ENCODE measurements around the gene LIMS1. TPM values are rescaled to one million over a fixed set of nuclear protein-coding genes. Genes with fewer than 3 reads are reported as not detected.

The LIMS1 gene
- total RNA-seq, 1 donor from 2014 or later = 19.4 TPM

DNA sequence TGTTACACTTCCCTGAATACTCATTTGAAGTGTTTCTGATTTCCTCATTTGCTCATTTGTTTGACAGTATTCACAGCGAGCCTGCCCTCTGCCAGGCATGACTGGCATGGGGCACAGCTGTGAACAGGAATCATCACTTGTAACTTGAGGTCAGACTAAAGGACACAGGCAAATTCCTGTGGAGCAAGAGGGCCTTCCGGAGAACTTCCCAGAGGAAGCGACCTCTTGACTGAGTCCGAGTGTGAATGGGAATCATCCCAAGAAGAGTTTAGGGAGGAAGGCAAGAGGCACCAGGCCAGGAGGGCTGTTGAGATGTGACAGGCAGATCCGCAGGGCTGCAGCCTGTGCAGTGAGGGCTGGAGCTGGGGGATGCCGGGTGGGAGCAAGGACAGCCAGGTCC is 45.4 kb downstream of the LIMS1 start:
- H3K27me3 Mint-ChIP-seq (ENCODE audit: insufficient read depth, low read depth) = no peaks in the 10 kb centered on the region
- no peaks in the 10 kb centered on the region for H3K36me3 Mint-ChIP-seq
- no peak overlapping the region for H3K27ac Mint-ChIP-seq
- DNase-seq (ENCODE audit: low spot score) = no peak
- Histone ChIP-seq H3K27me3 (no peaks in the 10 kb centered on the region), H3K79me2 (ENCODE audit: low read depth) (peaks cover 25% of the 10 kb centered on the region), H3K4me2 (no peak overlapping the region), H3K36me3 (no peaks in the 10 kb centered on the region), H3K9me3 (ENCODE audit: low read depth) (no peaks in the 10 kb centered on the region), H3K9ac (no peak overlapping the region), H4K20me1 (ENCODE audit: low read depth) (no peaks in the 10 kb centered on the region), H2AFZ (replicated peaks) (no peak overlapping the region), H3K27ac (no peak overlapping the region), H3K4me1 (peaks cover 16% of the 10 kb centered on the region), H3K4me3 (no peak overlapping the region), H3F3A (ENCODE audit: low read depth) (peaks cover 5% of the 10 kb centered on the region)
- no peak overlapping the region for H3K4me3 Mint-ChIP-seq
- peaks cover 19% of the 10 kb centered on the region for H3K4me1 Mint-ChIP-seq
- H3K9me3 Mint-ChIP-seq = no peaks in the 10 kb centered on the region
- TF ChIP-seq EZH2phosphoT487 (IDR thresholded peaks at IDR 0.05) = no peak
- TF ChIP-seq EZH2 (IDR thresholded peaks at IDR 0.05) = no peak
- TF ChIP-seq, protein P1, sequence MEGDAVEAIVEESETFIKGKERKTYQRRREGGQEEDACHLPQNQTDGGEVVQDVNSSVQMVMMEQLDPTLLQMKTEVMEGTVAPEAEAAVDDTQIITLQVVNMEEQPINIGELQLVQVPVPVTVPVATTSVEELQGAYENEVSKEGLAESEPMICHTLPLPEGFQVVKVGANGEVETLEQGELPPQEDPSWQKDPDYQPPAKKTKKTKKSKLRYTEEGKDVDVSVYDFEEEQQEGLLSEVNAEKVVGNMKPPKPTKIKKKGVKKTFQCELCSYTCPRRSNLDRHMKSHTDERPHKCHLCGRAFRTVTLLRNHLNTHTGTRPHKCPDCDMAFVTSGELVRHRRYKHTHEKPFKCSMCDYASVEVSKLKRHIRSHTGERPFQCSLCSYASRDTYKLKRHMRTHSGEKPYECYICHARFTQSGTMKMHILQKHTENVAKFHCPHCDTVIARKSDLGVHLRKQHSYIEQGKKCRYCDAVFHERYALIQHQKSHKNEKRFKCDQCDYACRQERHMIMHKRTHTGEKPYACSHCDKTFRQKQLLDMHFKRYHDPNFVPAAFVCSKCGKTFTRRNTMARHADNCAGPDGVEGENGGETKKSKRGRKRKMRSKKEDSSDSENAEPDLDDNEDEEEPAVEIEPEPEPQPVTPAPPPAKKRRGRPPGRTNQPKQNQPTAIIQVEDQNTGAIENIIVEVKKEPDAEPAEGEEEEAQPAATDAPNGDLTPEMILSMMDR (IDR thresholded peaks at IDR 0.05) = no peak

DNA sequence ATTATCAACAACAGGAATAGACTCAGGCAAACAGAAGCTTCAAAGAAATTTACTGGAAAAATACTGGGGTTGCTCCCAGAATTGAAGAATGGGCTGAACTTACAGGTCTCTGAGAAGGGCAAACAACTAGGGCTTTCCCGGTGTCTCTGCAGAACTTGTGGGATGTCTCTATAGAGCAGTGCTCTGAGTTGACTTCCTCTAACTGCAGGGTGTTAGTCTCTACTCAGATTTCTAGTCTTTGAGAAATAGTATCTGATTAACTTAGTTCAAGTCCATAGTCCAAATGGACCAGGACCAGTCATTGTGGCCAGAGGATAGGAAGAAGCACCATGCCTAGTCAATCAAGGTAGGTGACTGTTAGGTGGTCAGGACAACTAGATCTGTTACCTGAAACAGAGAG is 45.8 kb downstream of the LIMS1 start:
- no peaks in the 10 kb centered on the region for H3K9me3 Mint-ChIP-seq
- H3K36me3 ChIP-seq = no peaks in the 10 kb centered on the region
- H2AFZ ChIP-seq (replicated peaks) = no peak overlapping the region
- DNase-seq (ENCODE audit: low spot score) = no peak
- TF ChIP-seq, protein P1 (IDR thresholded peaks at IDR 0.05) = no peak
- TF ChIP-seq EZH2phosphoT487 (IDR thresholded peaks at IDR 0.05) (no peak), EZH2 (IDR thresholded peaks at IDR 0.05) (no peak)
- no peak overlapping the region for H3K27ac Mint-ChIP-seq
- H3K27me3 Mint-ChIP-seq (ENCODE audit: insufficient read depth, low read depth) = no peaks in the 10 kb centered on the region
- H3K4me1 Mint-ChIP-seq = peaks cover 15% of the 10 kb centered on the region
- H3K9me3 ChIP-seq (ENCODE audit: low read depth) = no peaks in the 10 kb centered on the region
- no peak overlapping the region for H3K4me3 Mint-ChIP-seq
- H3K79me2 ChIP-seq (ENCODE audit: low read depth) = peaks cover 25% of the 10 kb centered on the region
- no peaks in the 10 kb centered on the region for H3K27me3 ChIP-seq
- no peak overlapping the region for H3K4me3 ChIP-seq
- H3F3A ChIP-seq (ENCODE audit: low read depth) = peaks cover 4% of the 10 kb centered on the region
- H3K36me3 Mint-ChIP-seq = no peaks in the 10 kb centered on the region
- H3K27ac ChIP-seq = no peak overlapping the region
- H4K20me1 ChIP-seq (ENCODE audit: low read depth) = no peaks in the 10 kb centered on the region
- no peak overlapping the region for H3K9ac ChIP-seq
- H3K4me1 ChIP-seq = peaks cover 12% of the 10 kb centered on the region
- no peak overlapping the region for H3K4me2 ChIP-seq

DNA sequence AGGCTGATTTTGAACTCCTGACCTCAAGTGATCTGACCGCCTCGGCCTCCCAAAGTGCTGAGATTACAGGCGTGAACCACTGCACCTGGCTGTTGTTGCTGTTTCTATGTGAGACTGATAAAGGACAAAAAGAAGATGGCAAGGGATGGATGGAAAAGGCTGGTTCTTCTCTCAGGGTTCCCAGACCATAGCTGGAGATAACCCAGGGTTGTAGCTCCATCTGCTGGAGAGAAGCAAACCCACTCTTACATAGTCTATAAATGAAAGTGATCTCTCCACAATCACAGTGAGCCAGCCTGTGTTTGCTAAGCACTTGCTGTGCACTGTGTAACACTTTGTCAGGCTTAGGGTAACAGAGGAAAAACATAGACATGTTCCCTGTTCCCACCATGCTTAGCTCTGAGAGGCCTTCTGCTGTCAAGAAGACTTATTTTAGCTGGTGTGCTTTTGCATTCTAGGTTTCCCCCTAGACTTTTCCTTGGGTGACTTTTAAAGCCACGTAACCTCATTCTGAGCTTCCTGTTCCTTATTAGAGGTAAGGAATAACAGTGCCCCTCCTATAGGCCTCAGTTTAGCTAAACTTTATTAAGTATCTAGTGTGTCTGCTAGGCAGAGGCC is 49.7 kb downstream of the LIMS1 start:
- H3K27me3 Mint-ChIP-seq (ENCODE audit: insufficient read depth, low read depth) = peaks cover 2% of the 10 kb centered on the region
- Histone ChIP-seq H2AFZ (replicated peaks) (no peak overlapping the region), H3K9ac (no peak overlapping the region), H3K79me2 (ENCODE audit: low read depth) (peaks cover 20% of the 10 kb centered on the region), H3K27ac (no peak overlapping the region), H3K36me3 (no peaks in the 10 kb centered on the region), H3K9me3 (ENCODE audit: low read depth) (no peaks in the 10 kb centered on the region), H3F3A (ENCODE audit: low read depth) (no peaks in the 10 kb centered on the region), H3K4me2 (no peak overlapping the region), H3K27me3 (no peaks in the 10 kb centered on the region), H3K4me3 (no peak overlapping the region), H3K4me1 (peaks cover 10% of the 10 kb centered on the region), H4K20me1 (ENCODE audit: low read depth) (no peaks in the 10 kb centered on the region)
- H3K4me3 Mint-ChIP-seq = no peak overlapping the region
- H3K4me1 Mint-ChIP-seq = peaks cover 22% of the 10 kb centered on the region
- DNase-seq (ENCODE audit: low spot score) = peak; percentile 80
- no peak overlapping the region for H3K27ac Mint-ChIP-seq
- no peaks in the 10 kb centered on the region for H3K9me3 Mint-ChIP-seq
- no peak for TF ChIP-seq EZH2 (IDR thresholded peaks at IDR 0.05)
- TF ChIP-seq, protein P1 (IDR thresholded peaks at IDR 0.05) = peak; percentile 80
- H3K36me3 Mint-ChIP-seq = peaks cover 3% of the 10 kb centered on the region
